Activated T-cell treated with anti-CD3 and anti-CD28 coated beads, Interleukin-2, amount 50 U/mL, for 48 hours (primary cell): ENCODE results near the gene CATSPERD.

Experiments used
- DNase-seq, 2 experiments: peaks; one replicate each; pipeline ENCODE4 v3.0.0-alpha.2; 2020

CATSPERD gene

GRCh38 chr19:5787409-5788182 is 67.2 kb downstream of the CATSPERD start:
- DNase-seq: no peak

DNA sequence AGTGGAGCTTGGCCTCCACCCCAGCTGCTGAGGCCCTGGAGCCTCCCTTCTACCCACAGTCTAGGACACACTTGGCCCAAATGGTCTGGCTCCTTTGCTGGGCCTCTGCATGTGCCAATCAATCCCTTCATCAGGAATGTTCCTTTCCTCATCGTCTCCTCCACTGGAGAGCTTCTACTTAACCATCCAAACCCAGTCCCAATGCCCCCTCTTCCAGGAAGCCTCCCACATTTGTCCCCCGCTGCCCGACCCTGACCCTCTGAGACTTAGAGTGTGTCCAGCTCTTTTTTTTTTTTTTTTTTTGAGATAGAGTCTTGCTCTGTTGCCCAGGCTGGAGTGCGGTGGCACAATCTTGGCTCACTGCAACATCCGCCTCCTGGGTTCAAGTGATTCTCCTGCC is 68.0 kb downstream of the CATSPERD start:
- no peak for DNase-seq

- no peak for DNase-seq
Measured at GRCh38 chr19:5789351-5789761, 68.9 kb downstream of the CATSPERD start.

DNA sequence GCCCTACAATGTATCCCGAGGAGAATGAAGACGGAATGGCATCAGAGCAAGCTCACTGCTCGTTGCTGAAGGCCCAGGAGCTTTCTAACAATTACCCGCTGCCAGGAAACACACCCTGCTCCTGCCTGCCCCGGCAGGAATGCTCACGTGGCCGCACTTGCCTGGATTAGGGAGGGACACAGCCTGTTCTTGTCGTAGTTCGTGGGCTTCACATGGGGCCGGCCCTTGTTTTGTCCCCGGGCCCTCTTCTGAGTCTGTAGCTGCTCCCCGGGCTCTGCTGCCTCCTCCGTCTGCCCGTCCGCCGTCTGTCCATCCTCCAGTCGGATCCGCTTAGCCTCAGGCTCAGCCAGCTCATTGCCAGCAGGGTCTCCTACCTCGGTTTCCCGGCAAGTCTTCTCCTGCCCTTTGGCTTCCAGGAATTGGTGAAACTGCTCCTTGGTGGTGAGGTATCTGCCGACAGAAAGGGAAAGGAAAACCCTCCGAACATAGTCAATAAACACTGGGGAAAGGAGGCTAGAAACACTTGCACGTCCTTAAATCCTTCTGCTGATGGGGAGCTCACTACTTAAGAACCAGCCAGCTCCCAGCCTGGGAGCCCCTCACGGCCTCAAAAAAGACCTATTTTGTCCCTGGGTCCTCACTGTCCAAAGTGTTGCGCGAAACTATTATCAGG is 69.6 kb downstream of the CATSPERD start:
- DNase-seq: no peak

- DNase-seq: peak; percentile 97 to 99
Measured at GRCh38 chr19:5790559-5791520, 70.4 kb downstream of the CATSPERD start, which contains the start of gene DUS3L. Gene DUS3L, minus strand, starts transcription at chr19:5791163. Its CDS starts 22 bp downstream, at chr19:5791141.

- no peak for DNase-seq
Measured at GRCh38 chr19:5792224-5792623, 71.8 kb downstream of the CATSPERD start.

- DNase-seq: no peak
Measured at GRCh38 chr19:5793188-5793587, 72.8 kb downstream of the CATSPERD start.

DNA sequence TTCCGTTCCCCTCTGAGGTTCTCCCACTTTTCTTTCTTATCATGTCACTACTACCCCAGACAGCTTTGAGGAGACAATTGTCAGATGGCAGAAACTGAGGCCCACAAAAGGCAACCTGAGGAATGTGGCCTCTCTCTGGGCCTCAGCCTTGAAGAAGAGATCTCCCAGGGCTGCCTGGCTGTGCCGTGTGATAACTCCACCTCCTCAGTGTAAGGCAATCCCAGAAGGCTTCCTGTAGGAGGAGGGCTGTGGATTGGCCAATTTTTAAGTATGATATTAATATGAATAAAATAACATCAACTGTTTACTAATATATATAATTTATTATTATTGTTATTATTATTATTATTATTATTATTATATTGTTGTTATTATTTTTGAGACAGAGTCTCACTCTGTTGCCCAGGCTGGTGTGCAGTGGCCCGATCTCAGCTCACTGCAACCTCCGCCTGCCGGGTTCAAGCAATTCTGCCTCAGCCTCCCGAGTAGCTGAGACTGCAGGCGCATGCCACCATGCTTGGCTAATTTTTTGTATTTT is 75.0 kb downstream of the CATSPERD start:
- DNase-seq: no peak

- no peak for DNase-seq
Measured at GRCh38 chr19:5798244-5798643, 77.8 kb downstream of the CATSPERD start.

GRCh38 chr19:5799247-5800241 is 79.1 kb downstream of the CATSPERD start:
- DNase-seq: no peak

- no peak for DNase-seq
Measured at GRCh38 chr19:5800361-5801270, 80.2 kb downstream of the CATSPERD start.

GRCh38 chr19:5801796-5802619 is 81.6 kb downstream of the CATSPERD start:
- peak in 1 of 2 experiments; percentile 47 for DNase-seq

- no peak for DNase-seq
Measured at GRCh38 chr19:5803441-5803751, 83.0 kb downstream of the CATSPERD start.

- peak; percentile 98 to 99 for DNase-seq
Measured at GRCh38 chr19:5803752-5804515, 83.5 kb downstream of the CATSPERD start.

DNA sequence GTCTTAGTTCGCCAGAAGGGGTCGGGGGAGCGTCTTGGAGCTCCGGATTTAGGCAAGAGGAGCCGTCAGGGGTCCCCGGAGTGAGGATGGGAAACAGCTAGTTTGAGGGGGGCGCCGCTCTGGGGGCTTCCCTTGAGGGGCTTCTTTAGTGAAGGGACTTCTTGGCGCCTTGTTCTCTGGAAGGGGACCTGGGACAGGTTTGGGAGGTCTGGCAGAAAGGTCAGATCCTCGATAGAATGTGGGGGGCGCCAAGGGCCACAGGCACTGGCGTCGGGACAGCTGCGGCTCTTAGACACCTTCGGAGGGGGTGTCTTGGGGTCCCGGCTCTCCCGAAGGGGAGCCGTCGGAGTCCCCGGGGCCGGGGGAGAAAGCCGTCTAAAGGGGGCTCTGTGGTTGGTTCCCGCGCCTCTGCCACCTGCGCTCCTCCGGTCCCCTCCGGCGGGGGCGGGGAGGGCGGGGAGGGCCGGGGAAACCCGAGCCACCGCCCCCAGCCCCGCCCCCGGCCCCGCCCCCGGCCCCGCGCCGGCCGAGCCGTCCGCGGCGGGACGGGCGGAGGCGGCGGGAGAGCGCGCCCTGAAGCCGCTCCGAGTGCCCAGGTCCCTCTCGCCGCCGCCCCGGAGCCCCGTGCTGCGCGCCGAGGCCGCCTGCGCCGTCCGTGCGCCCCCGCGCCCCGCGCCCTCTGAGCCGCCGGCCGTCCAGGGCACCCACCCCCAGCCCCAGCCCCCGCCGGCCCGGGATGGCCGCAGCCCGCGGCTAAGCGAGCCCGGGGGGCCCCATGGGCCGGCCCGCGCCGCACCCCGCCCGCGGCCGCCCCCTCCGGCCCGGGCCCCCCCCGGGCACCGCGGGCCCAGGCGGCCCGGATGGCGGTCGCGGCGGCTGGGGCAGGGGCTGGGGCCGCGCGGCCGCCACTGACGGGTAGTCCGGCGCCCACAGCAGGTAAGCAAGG is 84.4 kb downstream of the CATSPERD start, which contains the start of gene NRTN:
NRTN (plus strand) TSS at position 552 of the 946 bp plus-strand sequence. CDS start 19,099 bp downstream, outside the sequence.
- peak; percentile 58 to 68 for DNase-seq

DNA sequence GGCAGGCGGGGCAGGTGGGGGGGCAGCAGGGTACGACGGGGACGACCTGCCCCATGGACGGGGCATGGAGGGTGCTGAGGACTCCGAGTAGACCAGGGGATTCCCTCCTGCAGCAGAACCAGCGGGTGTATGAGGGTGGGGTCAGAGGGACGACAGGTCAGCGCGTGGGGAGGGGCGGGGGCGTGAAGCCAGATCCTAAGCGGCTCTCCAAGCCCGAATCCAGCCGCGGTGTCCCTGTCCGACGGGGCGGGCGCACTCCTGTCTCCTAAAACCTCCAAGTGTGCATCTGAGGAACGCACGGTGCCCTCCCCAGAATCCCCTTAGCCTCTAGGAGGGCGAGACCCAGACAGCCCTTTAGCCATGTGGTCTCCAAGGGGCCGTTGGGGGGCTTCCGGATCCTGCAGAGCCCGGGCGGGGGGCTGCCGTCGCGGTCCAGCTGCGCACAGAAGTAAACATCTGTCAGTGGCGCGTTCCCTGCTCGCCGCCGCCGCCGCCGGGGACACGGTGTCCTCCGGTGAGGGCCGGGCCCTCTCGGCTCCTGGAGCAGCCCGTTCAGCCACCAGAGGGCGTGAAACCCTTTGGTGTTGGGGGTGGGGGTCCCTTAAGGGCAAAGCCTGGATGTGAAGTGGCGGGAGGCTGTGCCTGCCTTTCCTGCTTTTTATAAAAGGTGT is 85.2 kb downstream of the CATSPERD start:
- DNase-seq: peak; percentile 78 to 80

- no peak for DNase-seq
Measured at GRCh38 chr19:5806133-5806489, 85.7 kb downstream of the CATSPERD start.
